ENCODE data around the gene STEAP1B. TPM values are rescaled to one million over a fixed set of nuclear protein-coding genes. Genes with fewer than 3 reads are reported as not detected.

STEAP1B gene
- total RNA-seq, 1 experiment from 2014 or later, result 0.27 TPM

DNA sequence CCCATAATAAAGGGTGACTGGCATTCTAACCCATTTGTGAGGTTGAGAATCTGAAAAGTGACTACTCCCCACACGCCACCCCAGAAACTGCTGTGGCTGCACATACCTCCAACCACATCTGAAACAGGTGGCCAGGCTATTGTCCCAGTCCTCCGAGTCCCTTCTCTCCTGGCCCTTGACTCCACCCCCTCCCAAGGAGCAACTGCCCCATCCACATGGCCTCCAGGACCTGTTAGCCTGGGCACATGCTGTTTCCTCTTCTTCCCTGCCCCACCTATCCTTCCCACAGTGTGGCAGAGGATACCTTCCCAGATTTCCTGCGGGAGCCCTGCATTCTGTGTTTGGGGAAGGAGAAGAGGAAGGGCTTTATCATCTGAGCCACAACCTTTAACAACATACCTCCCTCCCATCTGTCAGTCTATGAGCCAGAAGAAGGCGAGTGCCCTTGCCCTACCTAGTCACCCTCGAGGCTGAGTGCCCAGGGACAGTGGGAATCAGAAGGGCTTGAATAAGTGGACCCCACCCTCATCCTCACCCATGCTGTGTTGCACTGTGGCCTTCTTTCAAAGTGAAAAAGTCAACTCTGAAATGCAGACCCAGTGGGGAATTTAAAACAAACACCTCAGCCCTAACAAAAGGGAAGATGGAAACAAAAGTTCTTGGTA lies 11.9 kb downstream of the STEAP1B start:
- Histone ChIP-seq H3K4me3 (replicated peaks in 1 of 2; ENCODE audit: low read depth in 1 of 2, low read length in 2 of 2) (no peak overlapping the region), H3K27ac (ENCODE audit: low read depth, low read length) (no peak overlapping the region), H3K79me2 (ENCODE audit: insufficient read depth, low read length) (no peaks in the 10 kb centered on the region), H4K20me1 (ENCODE audit: insufficient read depth) (no peaks in the 10 kb centered on the region), H3K4me1 (ENCODE audit: control insufficient read depth in 1 of 2, insufficient read depth in 2 of 2, low read length in 2 of 2) (no peaks in the 10 kb centered on the region), H2AFZ (ENCODE audit: low read depth, low read length, poor library complexity, severe bottlenecking) (no peak overlapping the region), H3K9me2 (ENCODE audit: insufficient read depth) (no peaks in the 10 kb centered on the region), H3K9me3 (ENCODE audit: control insufficient read depth in 1 of 2, insufficient read depth in 1 of 2, low read depth in 1 of 2, low read length in 2 of 2) (no peaks in the 10 kb centered on the region; a peak in 1 of 4 replicates), H3K9ac (ENCODE audit: low read length) (no peak overlapping the region), H3K4me2 (ENCODE audit: low read length) (no peak overlapping the region), H3K27me3 (ENCODE audit: insufficient read depth, low read length) (no peaks in the 10 kb centered on the region), H3K36me3 (ENCODE audit: control insufficient read depth in 1 of 2, insufficient read depth in 2 of 2, low read length in 2 of 2) (no peaks in the 10 kb centered on the region)
- intact Hi-C loops (cut with micrococcal nuclease), result no loop called here
- ChIA-PET RAD21 (ENCODE audit: low non-redundant PET in 1 of 2, low total read pairs in 2 of 2, uncharacterized antibody in 2 of 2, unreplicated experiment in 2 of 2) (no interaction called here), POLR2A (no interaction called here), CTCF (no interaction called here)
- DNase-seq (ENCODE audit: low read depth, low spot score), result no peak
- TF ChIP-seq, protein P1, sequence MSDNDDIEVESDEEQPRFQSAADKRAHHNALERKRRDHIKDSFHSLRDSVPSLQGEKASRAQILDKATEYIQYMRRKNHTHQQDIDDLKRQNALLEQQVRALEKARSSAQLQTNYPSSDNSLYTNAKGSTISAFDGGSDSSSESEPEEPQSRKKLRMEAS (IDR thresholded peaks at IDR 0.05), result no peak
- TF ChIP-seq ZNF274 (IDR thresholded peaks at IDR 0.05; ENCODE audit: low read depth, low read length) (no peak), SIN3A (IDR thresholded peaks at IDR 0.05; ENCODE audit: low read depth) (no peak), POLR2A (IDR thresholded peaks at IDR 0.05; ENCODE audit: borderline replicate concordance, extremely low read depth, insufficient read depth, insufficient read length) (no peak), TCF7L2 (IDR thresholded peaks at IDR 0.05; ENCODE audit: borderline replicate concordance, extremely low read depth, insufficient read depth, insufficient read length) (no peak), CEBPB (IDR thresholded peaks at IDR 0.05; ENCODE audit: low read depth) (no peak)
- TF ChIP-seq, protein P2, sequence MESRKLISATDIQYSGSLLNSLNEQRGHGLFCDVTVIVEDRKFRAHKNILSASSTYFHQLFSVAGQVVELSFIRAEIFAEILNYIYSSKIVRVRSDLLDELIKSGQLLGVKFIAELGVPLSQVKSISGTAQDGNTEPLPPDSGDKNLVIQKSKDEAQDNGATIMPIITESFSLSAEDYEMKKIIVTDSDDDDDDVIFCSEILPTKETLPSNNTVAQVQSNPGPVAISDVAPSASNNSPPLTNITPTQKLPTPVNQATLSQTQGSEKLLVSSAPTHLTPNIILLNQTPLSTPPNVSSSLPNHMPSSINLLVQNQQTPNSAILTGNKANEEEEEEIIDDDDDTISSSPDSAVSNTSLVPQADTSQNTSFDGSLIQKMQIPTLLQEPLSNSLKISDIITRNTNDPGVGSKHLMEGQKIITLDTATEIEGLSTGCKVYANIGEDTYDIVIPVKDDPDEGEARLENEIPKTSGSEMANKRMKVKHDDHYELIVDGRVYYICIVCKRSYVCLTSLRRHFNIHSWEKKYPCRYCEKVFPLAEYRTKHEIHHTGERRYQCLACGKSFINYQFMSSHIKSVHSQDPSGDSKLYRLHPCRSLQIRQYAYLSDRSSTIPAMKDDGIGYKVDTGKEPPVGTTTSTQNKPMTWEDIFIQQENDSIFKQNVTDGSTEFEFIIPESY (IDR thresholded peaks at IDR 0.05; ENCODE audit: extremely low read depth, insufficient replicate concordance, low read length), result no peak
- BruUV-seq (replicated peaks), result no TSS peak
- no peak for ATAC-seq

Measured in HCT116 (cell line).